B cell (primary cell): ENCODE results near the gene CFAP251. TPM values are rescaled to one million over a fixed set of nuclear protein-coding genes. Genes with fewer than 3 reads are reported as not detected.
A peak's percentile ranks its signal among the peaks of the same experiment; 100 is the strongest.
"Not testable (repeated sequence)": the region's sequence is repeated elsewhere in the genome, so short reads cannot be mapped to it uniquely, and the experiment has no call there.

Experiments used
- ATAC-seq: fragments of 200-7000 bp; cut with Tn5 transposase; one replicate; pipeline ENCODE4 v1.10.0; 2021; ENCODE audit warnings: low read depth, mild to moderate bottlenecking, moderate number of reproducible peaks, moderate library complexity
- CTCF ChIA-PET: fragments of 350-600 bp; sonication (Branson Sonifier 250); formaldehyde crosslinking; loops from one replicate; lab custom pipeline; 2021; ENCODE audit warnings: antibody characterized with exemption, inconsistent platforms; lab: Charles Lee
- POLR2A ChIA-PET: fragments of 350-600 bp; sonication (Branson Sonifier 250); formaldehyde crosslinking; loops from one replicate; lab custom pipeline; 2021; ENCODE audit warnings: antibody characterized with exemption; lab: Charles Lee
- DNase-seq: peaks from one replicate; pipeline ENCODE4 v3.0.0; 2013
- H2AFZ ChIP-seq: 2 replicates; pipeline ENCODE4 v1.6.1; 2012; ENCODE audit warnings: mild to moderate bottlenecking, low read depth, low read length; ENCODE audit not compliant: insufficient read depth, poor library complexity, severe bottlenecking
- H3K27ac ChIP-seq, 2 donors: 1 replicate in 1 of 2; 2 replicates in 1 of 2; pipeline ENCODE4 v1.5.1; 2012 to 2013; ENCODE audit warnings: low read length in 2 of 2, mild to moderate bottlenecking in 2 of 2, moderate library complexity in 1 of 2
- H3K27me3 ChIP-seq, 4 experiments: fragments of 200-600 bp in 1 of 4; sonication (generic) in 1 of 4; replicated peaks in 1 of 4; 1 replicate in 2 of 4; 2 replicates in 2 of 4; pipeline versions ENCODE4 v1.6.1 to v1.7.0; 2013 to 2016; ENCODE audit warnings: low read length in 3 of 4, mild to moderate bottlenecking in 2 of 4, mixed read lengths in 1 of 4, moderate library complexity in 1 of 4; ENCODE audit not compliant: insufficient read depth in 4 of 4, control insufficient read depth in 3 of 4; ENCODE audit errors: control extremely low read depth in 1 of 4
- H3K36me3 ChIP-seq, 2 experiments: replicated peaks in 1 of 2; 1 replicate in 1 of 2; 2 replicates in 1 of 2; pipeline versions ENCODE4 v1.6.1 to v1.7.1; 2013; ENCODE audit warnings: low read length in 1 of 2; ENCODE audit not compliant: insufficient read depth in 2 of 2, control insufficient read depth in 1 of 2; ENCODE audit errors: control extremely low read depth in 1 of 2, extremely low read depth in 1 of 2
- H3K4me1 ChIP-seq, 2 donors: fragments of 200-600 bp in 1 of 2; sonication (generic) in 1 of 2; 1 replicate in 1 of 2; 2 replicates in 1 of 2; pipeline versions ENCODE4 v1.5.1 to v1.6.1; 2013 to 2017; ENCODE audit warnings: low read length in 2 of 2; ENCODE audit not compliant: control insufficient read depth in 2 of 2, insufficient read depth in 2 of 2
- H3K4me2 ChIP-seq: replicated peaks from 2 replicates; pipeline ENCODE3; 2012; ENCODE audit warnings: mild to moderate bottlenecking, low read depth, low read length; ENCODE audit not compliant: poor library complexity, severe bottlenecking
- H3K4me3 ChIP-seq, 5 experiments: fragments of 200-600 bp in 1 of 5; sonication (generic) in 1 of 5; 1 replicate in 3 of 5; 2 replicates in 2 of 5; pipeline versions ENCODE4 v1.5.1 to v1.7.0; 2011 to 2016; ENCODE audit warnings: low read length in 4 of 5, mild to moderate bottlenecking in 4 of 5, low read depth in 2 of 5, control low read depth in 1 of 5, moderate library complexity in 1 of 5; ENCODE audit not compliant: insufficient read depth in 1 of 5; ENCODE audit errors: control extremely low read depth in 1 of 5, extremely low read depth in 1 of 5
- H3K79me2 ChIP-seq: fragments of 200-600 bp; sonication (generic); one replicate; pipeline ENCODE4 v1.6.0; 2016; ENCODE audit warnings: low read length; ENCODE audit not compliant: control insufficient read depth, insufficient read depth
- H3K9ac ChIP-seq: fragments of 200-600 bp; sonication (generic); 2 replicates; pipeline ENCODE4 v1.6.1; 2017; ENCODE audit warnings: mild to moderate bottlenecking, low read length, moderate library complexity
- H3K9me3 ChIP-seq, 3 donors: one replicate each; pipeline versions ENCODE4 v1.6.1 to v1.7.1; 2013; ENCODE audit warnings: low read length in 2 of 3; ENCODE audit not compliant: control insufficient read depth in 2 of 3, insufficient read depth in 1 of 3; ENCODE audit errors: control extremely low read depth in 1 of 3
- H4K20me1 ChIP-seq: 2 replicates; pipeline ENCODE4 v1.6.0; 2012; ENCODE audit warnings: mild to moderate bottlenecking, low read length; ENCODE audit not compliant: insufficient read depth, control insufficient read depth, poor library complexity, severe bottlenecking
- H3K27ac Mint-ChIP-seq: one replicate; pipeline ENCODE4 v1.8.0; 2021; ENCODE audit warnings: mixed read lengths
- H3K27me3 Mint-ChIP-seq: one replicate; pipeline ENCODE4 v1.8.0; 2021; ENCODE audit warnings: mixed read lengths
- H3K4me1 Mint-ChIP-seq: one replicate; pipeline ENCODE4 v1.8.0; 2021; ENCODE audit warnings: mixed read lengths
- H3K4me3 Mint-ChIP-seq: one replicate; pipeline ENCODE4 v1.8.0; 2021; ENCODE audit warnings: mixed read lengths
- H3K9me3 Mint-ChIP-seq: one replicate; pipeline ENCODE4 v1.8.0; 2022; ENCODE audit warnings: mixed read lengths; ENCODE audit not compliant: insufficient read depth
- EZH2 ChIP-seq: IDR thresholded peaks from 2 replicates; pipeline ENCODE4 v1.6.1; 2012; ENCODE audit warnings: borderline replicate concordance, low read depth, mild to moderate bottlenecking, moderate library complexity, low read length; ENCODE audit not compliant: insufficient read depth, poor library complexity, severe bottlenecking
- WGBS: methylation state at CpG from one replicate; pipeline ENCODE4 v1.1.5; 2013; ENCODE audit warnings: missing lambda C conversion rate; ENCODE audit not compliant: insufficient coverage; 5-methylcytosine and 5-hydroxymethylcytosine counted together
- intact Hi-C: fragments of 100-400 bp; cut with micrococcal nuclease; formaldehyde crosslinking; loops from one replicate; pipeline ENCODE4 v1.10.0; 2022
- polyA plus RNA-seq: library from polyadenylated mRNA; depleted of rRNA; stranded (reverse); fragments of >200 nt; gene quantifications from 2 replicates; pipeline ENCODE4 v1.2.3, GENCODE V29; 2012
- total RNA-seq, 2 donors: library from RNA; stranded (reverse); fragments of 120-200 nt in 1 of 2; gene quantifications; 1 replicate in 1 of 2; 2 replicates in 1 of 2; pipeline versions ENCODE4 v1.2.3 to v1.2.4, GENCODE V29; 2013 to 2022
- TF ChIP-seq, protein P1 (sequence below): fragments of 200-600 bp; IDR thresholded peaks from one replicate; pipeline ENCODE4 v1.8.0; 2022; ENCODE audit warnings: antibody characterized with exemption, mild to moderate bottlenecking

Gene CFAP251
- total and polyA plus RNA-seq, 2 donors (not counting 1 experiment from before 2014, with no cell fraction given), result 0.22 to 1.6 TPM

GRCh38 chr12:121889274-121889624 lies 29.1 kb upstream of the CFAP251 start:
- Histone ChIP-seq H2AFZ (peak overlapping the region; percentile 84), H3K4me3 (peak overlapping the region; percentile 70 to 92 (median 78)), H4K20me1 (peaks cover 9% of the 10 kb centered on the region), H3K36me3 (peaks cover 0 to 11% of the 10 kb centered on the region in 2 experiments), H3K79me2 (peaks cover 29% of the 10 kb centered on the region), H3K4me1 (peaks cover 15 to 19% of the 10 kb centered on the region in 2 donors), H3K27ac (peak overlapping the region; percentile 86 to 95), H3K9ac (peak overlapping the region; percentile 80), H3K4me2 (peak overlapping the region; percentile 83), H3K27me3 (peaks cover 0 to 5% (median 0%) of the 10 kb centered on the region in 4 experiments), H3K9me3 (peaks cover 0 to 3% (median 0%) of the 10 kb centered on the region in 3 donors)
- H3K27me3 Mint-ChIP-seq, result no peaks in the 10 kb centered on the region
- no peaks in the 10 kb centered on the region for H3K9me3 Mint-ChIP-seq
- POLR2A ChIA-PET, result interaction anchor here (1.3 to 1.5 kb wide), 2 partner anchors 89 to 95 kb away, joined by 3 to 8 read pairs; no protein-coding TSS in a partner anchor
- WGBS, result 10% methylated on average over 6 of the region's 7 CpGs
- CTCF ChIA-PET, result interaction anchor here (1.2 to 3.5 kb wide), 5 partner anchors 89 to 119 kb away, joined by 3 to 42 read pairs (median 4); partner anchors contain the start of gene RHOF
- no peak for DNase-seq
- H3K4me1 Mint-ChIP-seq, result peaks cover 35% of the 10 kb centered on the region
- no peak for ATAC-seq
- intact Hi-C loops, result loop anchor here (1.0 to 5.0 kb wide), 4 partner anchors 30 to 1202 kb away; partner anchors contain the start of genes CFAP251, MLEC and TMEM120B
- H3K4me3 Mint-ChIP-seq, result peak overlapping the region; percentile 99
- peak overlapping the region; percentile 99 for H3K27ac Mint-ChIP-seq
- TF ChIP-seq, protein P1, sequence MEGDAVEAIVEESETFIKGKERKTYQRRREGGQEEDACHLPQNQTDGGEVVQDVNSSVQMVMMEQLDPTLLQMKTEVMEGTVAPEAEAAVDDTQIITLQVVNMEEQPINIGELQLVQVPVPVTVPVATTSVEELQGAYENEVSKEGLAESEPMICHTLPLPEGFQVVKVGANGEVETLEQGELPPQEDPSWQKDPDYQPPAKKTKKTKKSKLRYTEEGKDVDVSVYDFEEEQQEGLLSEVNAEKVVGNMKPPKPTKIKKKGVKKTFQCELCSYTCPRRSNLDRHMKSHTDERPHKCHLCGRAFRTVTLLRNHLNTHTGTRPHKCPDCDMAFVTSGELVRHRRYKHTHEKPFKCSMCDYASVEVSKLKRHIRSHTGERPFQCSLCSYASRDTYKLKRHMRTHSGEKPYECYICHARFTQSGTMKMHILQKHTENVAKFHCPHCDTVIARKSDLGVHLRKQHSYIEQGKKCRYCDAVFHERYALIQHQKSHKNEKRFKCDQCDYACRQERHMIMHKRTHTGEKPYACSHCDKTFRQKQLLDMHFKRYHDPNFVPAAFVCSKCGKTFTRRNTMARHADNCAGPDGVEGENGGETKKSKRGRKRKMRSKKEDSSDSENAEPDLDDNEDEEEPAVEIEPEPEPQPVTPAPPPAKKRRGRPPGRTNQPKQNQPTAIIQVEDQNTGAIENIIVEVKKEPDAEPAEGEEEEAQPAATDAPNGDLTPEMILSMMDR, result no peak
- no peak for TF ChIP-seq EZH2

DNA sequence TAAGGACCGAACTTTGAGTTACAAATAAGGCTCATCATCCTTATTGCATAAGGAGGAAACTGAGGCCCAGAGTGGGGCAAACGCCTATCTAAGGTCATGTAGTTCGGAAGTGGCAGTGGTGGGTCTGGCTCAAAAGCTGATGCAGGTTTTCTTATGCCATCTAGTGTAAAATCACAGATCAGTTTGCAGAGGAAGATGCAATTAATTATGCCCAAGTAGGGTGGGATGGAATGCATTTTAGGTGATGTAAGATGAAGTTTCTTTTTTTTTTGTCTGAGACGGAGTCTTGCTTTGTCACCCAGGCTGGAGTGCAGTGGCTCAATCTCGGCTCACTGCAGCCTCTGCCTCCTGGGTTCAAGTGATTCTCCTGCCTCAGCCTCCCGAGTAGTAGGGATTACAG lies 28.7 kb upstream of the CFAP251 start:
- POLR2A ChIA-PET, result interaction anchor here (1.3 kb wide), 1 partner anchor 96 kb away, joined by 3 read pairs; no protein-coding TSS in a partner anchor

More for the DNA sequence above, 28.7 kb upstream of the CFAP251 start:
- H3K4me3 Mint-ChIP-seq, result peak overlapping the region; percentile 99
- peak overlapping the region; percentile 70 to 92 (median 78) for H3K4me3 ChIP-seq
- not testable (repeated sequence) for H2AFZ ChIP-seq, H3K27me3 Mint-ChIP-seq, ATAC-seq, DNase-seq, H3K27me3 ChIP-seq, H3K9me3 Mint-ChIP-seq, H3K9me3 ChIP-seq
- CTCF ChIA-PET, result interaction anchor here (1.2 to 3.5 kb wide), 4 partner anchors 89 to 119 kb away, joined by 3 to 42 read pairs (median 4); partner anchors contain the start of gene RHOF
- 54% methylated on average over 5 of the region's 6 CpGs for WGBS
- peaks cover 12% of the 10 kb centered on the region for H4K20me1 ChIP-seq
- H3K79me2 ChIP-seq, result peaks cover 29% of the 10 kb centered on the region
- peak overlapping the region; percentile 83 for H3K4me2 ChIP-seq
- peaks cover 15 to 19% of the 10 kb centered on the region in 2 donors for H3K4me1 ChIP-seq
- intact Hi-C loops, result loop anchor here (1.0 to 5.0 kb wide), 4 partner anchors 29 to 1202 kb away; partner anchors contain the start of genes CFAP251, MLEC and TMEM120B
- peaks cover 35% of the 10 kb centered on the region for H3K4me1 Mint-ChIP-seq
- H3K36me3 ChIP-seq, result peaks cover 1 to 13% of the 10 kb centered on the region in 2 experiments
- peak overlapping the region in 1 of 2 donors; percentile 95 for H3K27ac ChIP-seq
- H3K9ac ChIP-seq, result peak overlapping the region; percentile 80
- peak overlapping the region; percentile 99 for H3K27ac Mint-ChIP-seq
